Smooth muscle cell (in vitro differentiated cells): ENCODE results near the gene TEC. TPM values are rescaled to one million over a fixed set of nuclear protein-coding genes. Genes with fewer than 3 reads are reported as not detected.
A peak's percentile ranks its signal among the peaks of the same experiment; 100 is the strongest.

Experiments
- DNase-seq: peaks from one replicate; lab custom pipeline; 2025; ENCODE audit not compliant: unreplicated experiment; lab: John Stamatoyannopoulos, UW
- H2AFZ ChIP-seq: fragments of 200-600 bp; sonication (generic); 2 replicates; pipeline ENCODE4 v1.6.0; 2016; ENCODE audit warnings: antibody characterized with exemption, low read depth, mild to moderate bottlenecking
- H3F3A ChIP-seq: fragments of 200-600 bp; sonication (generic); 2 replicates; pipeline ENCODE4 v1.6.0; 2017; ENCODE audit warnings: antibody characterized with exemption, low read depth
- H3K27ac ChIP-seq: fragments of 200-600 bp; sonication (generic); 2 replicates; pipeline ENCODE4 v1.5.1; 2016; ENCODE audit warnings: low read depth, mild to moderate bottlenecking
- H3K27me3 ChIP-seq: fragments of 200-600 bp; sonication (generic); 2 replicates; pipeline ENCODE4 v1.6.1; 2016; ENCODE audit warnings: low read depth, mild to moderate bottlenecking
- H3K36me3 ChIP-seq: fragments of 200-600 bp; sonication (generic); 2 replicates; pipeline ENCODE4 v1.5.1; 2016; ENCODE audit warnings: low read depth
- H3K4me1 ChIP-seq: fragments of 200-600 bp; sonication (generic); 2 replicates; pipeline ENCODE4 v1.5.1; 2016; ENCODE audit warnings: low read depth
- H3K4me2 ChIP-seq: fragments of 200-600 bp; sonication (generic); 2 replicates; pipeline ENCODE4 v1.6.0; 2016; ENCODE audit warnings: mild to moderate bottlenecking
- H3K4me3 ChIP-seq: fragments of 200-600 bp; sonication (generic); 2 replicates; pipeline ENCODE4 v1.5.1; 2016; ENCODE audit warnings: mild to moderate bottlenecking
- H3K79me2 ChIP-seq: fragments of 200-600 bp; sonication (generic); 2 replicates; pipeline ENCODE4 v1.6.0; 2016; ENCODE audit warnings: low read depth, mild to moderate bottlenecking
- H3K9ac ChIP-seq: fragments of 200-600 bp; sonication (generic); 2 replicates; pipeline ENCODE4 v1.6.0; 2016; ENCODE audit warnings: low read depth
- H3K9me3 ChIP-seq: fragments of 200-600 bp; sonication (generic); replicated peaks from 2 replicates; pipeline ENCODE4 v1.5.1; 2016; ENCODE audit warnings: low read depth
- H4K20me1 ChIP-seq: fragments of 200-600 bp; sonication (generic); 2 replicates; pipeline ENCODE4 v1.6.0; 2016; ENCODE audit warnings: low read depth
- WGBS: methylation state at CpG from one replicate; pipeline ENCODE4 v1.1.7; 2016; ENCODE audit warnings: low lambda C conversion rate; 5-methylcytosine and 5-hydroxymethylcytosine counted together
- polyA plus RNA-seq: library from polyadenylated mRNA; unstranded; fragments of >200 nt; fragmentation: Nextera tagmentation; extraction: Ambion mirVana; gene quantifications from 2 replicates; pipeline ENCODE4 v1.2.1, GENCODE V29; 2016
- total RNA-seq: library from RNA; depleted of rRNA; stranded (reverse); fragments of >200 nt; gene quantifications from 2 replicates; pipeline ENCODE4 v1.2.3, GENCODE V29; 2014
- TF ChIP-seq, protein P1 (sequence below): fragments of 200-600 bp; sonication (generic); IDR thresholded peaks from 2 replicates; pipeline ENCODE4 v1.5.1; 2017; ENCODE audit warnings: borderline replicate concordance, mild to moderate bottlenecking, antibody characterized with exemption; ENCODE audit not compliant: insufficient read depth, poor library complexity, severe bottlenecking

Gene TEC
- total and polyA plus RNA-seq, 2 experiments from 2014 or later, result 0.14 to 1.8 TPM

GRCh38 chr4:48173056-48173991 lies 96.3 kb downstream of the TEC start:
- H3K79me2 ChIP-seq, result no peaks in the 10 kb centered on the region
- WGBS, result 50% methylated on average over 6 of the region's 6 CpGs
- DNase-seq, result no peak
- H3K27me3 ChIP-seq, result no peaks in the 10 kb centered on the region
- no peaks in the 10 kb centered on the region for H4K20me1 ChIP-seq
- TF ChIP-seq, protein P1, sequence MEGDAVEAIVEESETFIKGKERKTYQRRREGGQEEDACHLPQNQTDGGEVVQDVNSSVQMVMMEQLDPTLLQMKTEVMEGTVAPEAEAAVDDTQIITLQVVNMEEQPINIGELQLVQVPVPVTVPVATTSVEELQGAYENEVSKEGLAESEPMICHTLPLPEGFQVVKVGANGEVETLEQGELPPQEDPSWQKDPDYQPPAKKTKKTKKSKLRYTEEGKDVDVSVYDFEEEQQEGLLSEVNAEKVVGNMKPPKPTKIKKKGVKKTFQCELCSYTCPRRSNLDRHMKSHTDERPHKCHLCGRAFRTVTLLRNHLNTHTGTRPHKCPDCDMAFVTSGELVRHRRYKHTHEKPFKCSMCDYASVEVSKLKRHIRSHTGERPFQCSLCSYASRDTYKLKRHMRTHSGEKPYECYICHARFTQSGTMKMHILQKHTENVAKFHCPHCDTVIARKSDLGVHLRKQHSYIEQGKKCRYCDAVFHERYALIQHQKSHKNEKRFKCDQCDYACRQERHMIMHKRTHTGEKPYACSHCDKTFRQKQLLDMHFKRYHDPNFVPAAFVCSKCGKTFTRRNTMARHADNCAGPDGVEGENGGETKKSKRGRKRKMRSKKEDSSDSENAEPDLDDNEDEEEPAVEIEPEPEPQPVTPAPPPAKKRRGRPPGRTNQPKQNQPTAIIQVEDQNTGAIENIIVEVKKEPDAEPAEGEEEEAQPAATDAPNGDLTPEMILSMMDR, result no peak
- H3K4me1 ChIP-seq, result no peaks in the 10 kb centered on the region
- peak overlapping the region; percentile 34 for H2AFZ ChIP-seq
- H3K27ac ChIP-seq, result peak overlapping the region; percentile 79
- H3K36me3 ChIP-seq, result no peaks in the 10 kb centered on the region
- H3K9ac ChIP-seq, result peak overlapping the region; percentile 35
- peak overlapping the region; percentile 62 for H3K4me2 ChIP-seq
- no peaks in the 10 kb centered on the region for H3F3A ChIP-seq
- H3K9me3 ChIP-seq, result no peaks in the 10 kb centered on the region
- no peak overlapping the region for H3K4me3 ChIP-seq

DNA sequence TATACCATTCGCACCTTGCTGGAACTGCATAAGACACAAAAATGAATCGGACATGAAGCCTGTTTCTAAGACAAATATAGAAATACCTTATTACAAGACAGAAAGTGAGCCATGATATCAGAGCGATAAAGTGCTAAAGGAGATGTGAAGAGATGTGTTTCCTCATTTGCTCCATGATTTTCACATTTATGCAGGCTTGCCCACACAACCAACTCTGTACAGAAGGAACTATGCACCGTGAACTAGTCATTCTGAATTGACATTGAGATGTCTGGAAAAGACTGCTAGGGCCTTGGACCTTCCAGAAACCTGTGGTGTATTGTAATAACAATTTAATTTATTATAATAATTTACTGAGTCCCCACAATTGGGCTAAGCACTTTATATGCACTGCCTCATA lies 97.0 kb downstream of the TEC start:
- H3K9me3 ChIP-seq, result no peaks in the 10 kb centered on the region
- peak overlapping the region; percentile 62 for H3K4me2 ChIP-seq
- TF ChIP-seq, protein P1, result no peak
- no peaks in the 10 kb centered on the region for H3K79me2 ChIP-seq
- no peaks in the 10 kb centered on the region for H4K20me1 ChIP-seq
- no peaks in the 10 kb centered on the region for H3K4me1 ChIP-seq
- H3K27me3 ChIP-seq, result no peaks in the 10 kb centered on the region
- peak overlapping the region; percentile 34 for H2AFZ ChIP-seq
- H3K36me3 ChIP-seq, result no peaks in the 10 kb centered on the region
- H3K9ac ChIP-seq, result peak overlapping the region; percentile 35
- H3K4me3 ChIP-seq, result no peak overlapping the region
- WGBS, result 98% methylated on average over 4 of the region's 4 CpGs
- DNase-seq, result no peak
- H3F3A ChIP-seq, result no peaks in the 10 kb centered on the region
- H3K27ac ChIP-seq, result peak overlapping the region; percentile 79

- Histone ChIP-seq H3K79me2 (no peaks in the 10 kb centered on the region), H4K20me1 (no peaks in the 10 kb centered on the region), H3K4me2 (no peak overlapping the region), H3K9me3 (no peaks in the 10 kb centered on the region), H3K4me1 (no peaks in the 10 kb centered on the region), H3F3A (no peaks in the 10 kb centered on the region), H3K27ac (no peak overlapping the region), H2AFZ (no peak overlapping the region), H3K27me3 (no peaks in the 10 kb centered on the region), H3K36me3 (no peaks in the 10 kb centered on the region), H3K9ac (no peak overlapping the region), H3K4me3 (no peak overlapping the region)
- no peak for DNase-seq
- 88% methylated on average over 1 of the region's 1 CpG for WGBS
- TF ChIP-seq, protein P1, result no peak
Observed at GRCh38 chr4:48169636-48170035, 100.0 kb downstream of the TEC start.
